GOT3 (cell line): Measurements from ENCODE around the gene NTM.
"Not testable (repeated sequence)": the region's sequence is repeated elsewhere in the genome, so short reads cannot be mapped to it uniquely, and the experiment has no call there.

Experiments
- DNase-seq: peaks from one replicate; lab custom pipeline; 2025; ENCODE audit warnings: mixed read lengths; lab: John Stamatoyannopoulos, UW

The NTM gene

DNA sequence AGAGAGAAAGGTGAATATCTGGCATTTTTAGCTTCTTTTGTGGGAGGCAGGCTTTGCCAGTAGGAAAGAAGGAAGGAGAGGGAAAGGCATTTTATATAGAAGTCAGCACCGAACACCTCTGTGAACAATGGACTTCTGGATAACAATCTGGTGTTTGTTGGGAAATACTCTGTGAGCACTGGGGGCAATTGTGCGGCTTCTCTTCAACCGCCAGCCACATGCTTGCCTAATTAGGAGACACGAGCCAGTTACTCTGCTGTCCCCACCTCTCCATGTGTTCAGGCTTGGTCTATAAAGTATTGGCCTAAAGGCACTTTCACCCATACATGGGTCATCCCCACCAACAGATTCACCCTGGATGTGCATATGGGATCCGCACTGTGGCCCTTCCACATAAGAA lies 523.6 kb downstream of the NTM start:
- no peak for DNase-seq

DNA sequence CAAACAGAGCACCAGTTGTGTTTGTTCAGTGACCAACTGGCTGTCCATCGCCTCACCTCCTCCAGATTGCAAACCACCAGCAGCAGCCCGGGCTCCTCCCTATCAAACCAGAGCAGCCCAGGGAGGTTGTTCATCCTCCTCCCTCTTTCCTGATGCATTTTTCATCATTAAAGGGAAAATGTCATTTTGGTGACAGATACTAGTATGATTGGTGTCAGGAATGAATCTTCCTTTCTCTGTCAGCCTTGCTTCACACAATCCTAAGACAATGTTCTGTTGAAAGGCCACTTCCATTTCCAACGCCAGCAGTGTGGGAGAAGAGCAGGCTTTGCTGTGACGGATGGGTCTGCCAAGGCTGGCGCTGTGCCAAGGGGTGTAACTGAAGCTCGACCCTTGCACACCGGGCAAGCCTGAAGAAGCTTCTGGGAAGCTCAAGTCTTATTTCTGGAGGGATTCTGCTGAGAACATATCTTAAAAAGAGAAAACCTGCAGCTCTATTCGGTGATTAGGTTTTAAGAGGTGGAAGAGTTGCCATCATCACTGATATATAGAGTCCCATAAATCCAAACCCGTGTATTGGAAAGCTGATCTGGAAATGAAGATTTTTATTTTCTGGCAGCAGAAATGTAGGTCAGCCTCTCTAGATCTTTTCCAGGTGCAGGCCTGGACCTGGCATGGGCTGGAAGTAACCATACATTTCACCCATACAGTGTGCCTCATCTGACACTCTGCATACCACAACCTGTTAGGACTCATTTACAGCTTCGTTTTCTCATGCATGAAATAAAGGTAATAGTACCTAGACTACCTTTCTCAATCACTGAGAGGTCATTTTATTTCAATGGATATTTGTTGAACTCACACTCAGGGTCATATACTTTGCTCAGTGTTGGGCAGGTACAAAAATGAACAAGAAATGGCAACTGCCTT lies 524.5 kb downstream of the NTM start:
- DNase-seq: no peak

DNA sequence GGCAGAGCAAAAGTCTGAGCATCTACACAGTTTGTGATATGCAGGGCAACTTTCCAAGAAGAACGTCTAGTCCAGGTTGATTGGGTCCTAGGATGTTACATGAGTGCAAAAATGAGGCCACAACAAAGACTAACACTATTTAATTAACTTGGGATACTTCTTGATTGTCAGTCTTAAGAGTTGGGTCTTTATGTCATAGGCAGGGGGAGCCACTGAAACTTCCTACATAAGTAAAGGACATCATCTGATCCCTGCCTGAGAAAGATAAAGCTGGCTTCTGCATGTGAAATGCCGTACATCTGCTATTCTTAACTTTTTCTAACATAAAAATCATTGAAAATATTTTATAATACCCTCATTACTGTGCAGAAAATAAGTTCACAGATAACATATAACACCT lies 525.5 kb downstream of the NTM start:
- DNase-seq: no peak

DNA sequence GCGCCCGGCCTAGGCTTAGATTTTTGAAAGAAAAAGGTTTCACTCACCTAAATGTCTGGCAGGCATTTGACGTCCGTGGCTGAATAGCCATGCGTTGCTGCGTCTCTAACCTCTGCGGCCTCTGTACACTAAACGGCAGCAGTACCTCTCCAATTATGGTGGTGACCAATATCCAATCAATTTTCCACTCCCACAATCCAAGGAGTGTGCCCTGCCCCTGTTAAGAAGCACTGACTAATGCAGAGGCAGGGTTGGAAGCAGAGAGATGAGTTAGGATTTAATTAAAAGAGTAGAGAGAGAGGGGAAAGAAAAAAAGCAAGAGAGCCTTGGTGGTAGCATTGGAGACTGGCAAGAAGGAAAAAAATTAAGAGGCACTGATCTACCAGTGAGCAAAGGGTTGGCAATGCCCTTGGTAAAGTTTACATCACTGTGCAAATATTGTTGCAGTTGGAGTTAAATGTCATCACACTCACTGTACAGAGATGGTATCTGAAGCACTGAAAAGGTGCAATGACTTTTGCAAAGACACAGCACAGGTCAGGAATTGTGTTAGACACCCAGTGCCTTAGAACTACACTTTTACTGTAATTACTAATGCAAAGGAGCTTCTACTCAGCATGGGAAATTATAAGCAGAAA lies 526.7 kb downstream of the NTM start:
- DNase-seq: no peak

DNA sequence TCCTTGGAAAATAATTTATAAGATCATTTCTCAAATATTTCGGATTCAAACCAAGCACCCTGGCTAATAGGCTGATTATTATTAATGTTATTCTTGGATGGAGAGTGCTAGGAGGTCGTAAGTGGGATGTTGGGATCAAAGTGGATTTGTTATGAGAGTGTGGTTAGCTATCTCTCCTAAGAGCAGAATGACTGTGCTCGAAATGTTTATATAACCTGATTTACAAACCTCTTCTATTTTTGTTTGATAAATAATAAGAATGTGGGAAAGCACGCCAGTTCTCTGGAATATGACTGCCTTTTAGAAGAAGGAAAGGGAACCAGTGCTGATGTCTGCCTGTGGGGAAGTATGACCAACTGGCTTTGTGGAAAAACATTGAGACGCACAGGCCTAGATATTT lies 527.5 kb downstream of the NTM start:
- no peak for DNase-seq

DNA sequence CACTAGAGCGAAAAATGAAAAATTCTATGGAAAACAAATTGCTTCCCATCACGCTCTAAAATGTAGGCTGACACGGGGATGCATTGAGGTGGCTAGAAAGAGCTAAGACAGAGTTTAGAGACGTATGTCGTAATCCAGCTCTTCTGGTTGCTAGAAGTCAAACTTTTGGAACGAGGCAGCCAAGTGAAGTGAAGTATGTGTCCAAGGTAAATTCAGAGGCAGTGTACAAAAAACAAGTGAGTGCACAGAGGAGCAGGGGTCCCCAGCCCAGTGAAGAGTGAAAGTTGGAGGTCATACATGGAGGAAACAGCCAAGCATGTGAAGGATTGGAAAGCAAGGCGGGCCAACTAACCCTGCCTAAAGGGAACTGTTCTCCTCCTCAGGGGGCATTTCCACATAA lies 528.5 kb downstream of the NTM start:
- no peak for DNase-seq

DNA sequence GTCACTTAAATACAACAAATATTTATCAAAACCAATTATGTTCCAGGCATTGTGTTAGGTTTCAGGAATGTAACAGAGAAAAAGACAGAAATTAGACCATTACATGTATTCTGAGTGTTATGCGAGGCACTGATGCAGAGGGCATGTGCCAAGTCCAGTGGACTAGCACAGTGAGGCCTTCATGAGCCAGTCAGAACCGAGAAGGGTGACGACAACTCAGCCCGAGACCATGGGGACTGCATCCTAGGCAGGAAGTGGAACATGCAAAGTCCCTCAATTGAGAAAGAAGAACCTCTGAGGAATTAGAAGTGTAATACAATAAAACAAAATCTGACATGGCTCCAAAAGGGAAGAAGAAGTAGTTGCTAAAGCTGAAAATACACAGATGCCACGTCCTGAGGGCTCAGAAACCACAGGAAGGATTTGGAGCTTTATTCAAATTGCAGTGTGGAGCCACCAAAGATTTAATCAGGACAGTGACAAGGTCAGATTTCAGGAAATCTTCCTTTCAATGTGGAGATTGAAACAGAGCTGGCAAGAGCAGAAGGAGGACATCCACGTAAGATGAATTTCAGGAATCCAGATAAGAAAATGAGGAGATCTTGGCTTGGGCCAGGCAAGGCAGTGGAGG lies 529.6 kb downstream of the NTM start:
- no peak for DNase-seq

DNA sequence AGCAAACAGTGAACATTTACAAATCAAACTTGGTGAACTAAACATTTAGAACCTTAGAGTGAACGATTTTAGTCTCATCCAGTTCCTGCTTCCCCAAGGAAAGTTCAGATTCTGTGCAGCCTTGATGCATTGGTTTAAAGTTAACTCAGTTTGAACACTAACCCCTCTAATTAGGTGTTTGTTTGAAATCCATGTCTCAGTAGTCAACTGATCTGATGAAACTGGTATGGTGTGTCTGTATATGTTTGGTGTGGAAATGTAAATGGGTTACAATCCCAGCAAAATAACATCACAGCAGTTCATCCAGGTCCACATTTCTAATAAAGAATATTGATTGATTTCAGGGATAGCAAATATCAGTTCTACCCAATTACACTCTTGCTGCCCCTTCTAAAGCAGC lies 532.0 kb downstream of the NTM start:
- DNase-seq: no peak

DNA sequence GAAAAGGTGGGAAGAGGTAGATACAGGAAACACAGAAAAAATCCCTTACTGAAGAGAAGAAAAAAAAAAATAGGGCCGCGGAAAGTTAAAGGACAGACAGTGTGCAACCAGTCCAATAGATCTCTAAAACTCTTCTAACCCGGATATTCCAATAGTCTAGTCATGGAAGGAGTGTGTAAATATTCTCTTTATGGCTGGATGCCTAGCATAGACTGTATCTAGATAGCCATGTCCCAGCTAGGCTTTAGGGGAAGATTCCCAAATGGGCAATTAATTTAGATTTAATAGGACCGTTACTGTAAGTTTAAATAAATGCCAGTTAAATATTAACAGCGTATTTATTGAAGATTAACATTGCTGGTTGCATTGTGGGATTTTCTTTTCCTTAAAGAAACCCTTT lies 532.7 kb downstream of the NTM start:
- DNase-seq: no peak

DNA sequence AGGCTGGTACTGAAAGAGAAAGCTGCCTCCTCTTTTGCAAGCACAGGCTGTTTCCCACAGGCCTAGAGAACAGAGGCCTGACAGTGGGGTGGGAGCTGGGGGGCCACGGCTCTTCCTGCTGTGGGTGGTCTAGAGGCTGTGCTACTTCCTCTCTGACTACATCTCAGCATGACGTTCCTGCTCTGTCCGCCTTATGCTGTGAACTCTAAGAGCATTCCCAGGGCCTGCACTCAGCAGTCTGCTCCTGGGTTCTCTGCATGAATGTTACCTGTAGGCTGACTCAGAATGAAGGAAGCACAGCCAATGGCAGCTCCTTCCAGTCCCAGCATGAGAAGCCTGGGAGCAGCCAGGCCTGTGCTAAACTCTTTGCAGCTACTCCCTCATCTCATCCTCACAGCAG lies 534.3 kb downstream of the NTM start:
- DNase-seq: no peak

DNA sequence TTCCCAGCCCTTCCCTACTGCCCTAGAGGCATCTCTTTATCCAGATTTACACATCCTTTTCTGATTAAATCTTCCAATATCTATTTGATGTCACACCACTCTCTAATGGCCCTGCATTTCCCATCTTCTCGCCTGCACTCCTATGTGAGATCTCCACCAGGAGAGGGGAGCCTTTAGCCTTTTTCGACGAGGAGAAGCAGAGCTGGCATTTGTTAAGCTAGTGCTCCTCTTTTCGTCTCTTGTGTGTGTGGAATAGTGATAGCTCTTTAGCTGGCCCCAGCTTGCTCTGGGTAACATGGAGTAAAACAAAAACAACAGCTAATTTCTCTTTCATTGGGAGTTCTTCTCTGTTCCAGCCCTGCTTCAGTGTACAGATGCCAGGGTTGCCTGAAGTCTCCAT lies 536.5 kb downstream of the NTM start:
- no peak for DNase-seq

DNA sequence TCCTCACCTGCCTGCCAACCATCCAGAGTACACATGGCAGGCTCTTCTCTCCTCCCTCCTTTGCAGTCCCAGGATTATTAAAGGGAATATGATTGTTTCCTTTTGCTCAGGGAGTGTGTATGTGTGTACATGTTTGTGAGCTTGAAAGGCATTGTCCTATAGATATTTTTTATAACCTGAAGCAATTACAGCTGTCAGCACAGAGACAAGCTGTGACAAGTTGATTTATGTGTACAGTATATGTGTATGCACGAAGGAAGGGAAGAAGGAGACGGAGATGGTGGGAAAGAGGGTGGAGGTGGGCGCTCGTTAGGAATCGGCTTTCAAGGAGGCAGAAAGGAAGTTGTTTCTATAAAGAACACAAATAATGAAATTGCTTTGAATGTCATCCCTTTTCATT lies 537.0 kb downstream of the NTM start:
- DNase-seq: no peak

DNA sequence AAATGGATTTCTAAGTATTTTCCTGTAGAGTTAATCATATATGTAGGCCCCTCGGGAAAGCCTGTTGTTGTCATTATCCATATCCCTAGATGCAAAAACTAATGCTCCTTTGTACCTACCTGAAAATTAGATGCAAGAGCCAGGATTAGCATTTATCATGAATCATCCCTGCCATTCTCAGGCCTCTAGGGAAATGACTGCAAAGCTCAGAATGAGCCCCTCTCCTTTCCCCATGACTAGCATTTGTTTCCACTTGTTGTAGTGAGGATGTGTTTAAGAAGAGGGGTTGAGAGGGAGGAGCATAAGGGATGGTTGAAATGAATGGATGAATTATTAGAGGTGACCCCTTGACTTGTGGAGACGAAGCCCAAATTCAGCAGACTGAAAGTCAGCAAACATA lies 537.9 kb downstream of the NTM start:
- DNase-seq: no peak

DNA sequence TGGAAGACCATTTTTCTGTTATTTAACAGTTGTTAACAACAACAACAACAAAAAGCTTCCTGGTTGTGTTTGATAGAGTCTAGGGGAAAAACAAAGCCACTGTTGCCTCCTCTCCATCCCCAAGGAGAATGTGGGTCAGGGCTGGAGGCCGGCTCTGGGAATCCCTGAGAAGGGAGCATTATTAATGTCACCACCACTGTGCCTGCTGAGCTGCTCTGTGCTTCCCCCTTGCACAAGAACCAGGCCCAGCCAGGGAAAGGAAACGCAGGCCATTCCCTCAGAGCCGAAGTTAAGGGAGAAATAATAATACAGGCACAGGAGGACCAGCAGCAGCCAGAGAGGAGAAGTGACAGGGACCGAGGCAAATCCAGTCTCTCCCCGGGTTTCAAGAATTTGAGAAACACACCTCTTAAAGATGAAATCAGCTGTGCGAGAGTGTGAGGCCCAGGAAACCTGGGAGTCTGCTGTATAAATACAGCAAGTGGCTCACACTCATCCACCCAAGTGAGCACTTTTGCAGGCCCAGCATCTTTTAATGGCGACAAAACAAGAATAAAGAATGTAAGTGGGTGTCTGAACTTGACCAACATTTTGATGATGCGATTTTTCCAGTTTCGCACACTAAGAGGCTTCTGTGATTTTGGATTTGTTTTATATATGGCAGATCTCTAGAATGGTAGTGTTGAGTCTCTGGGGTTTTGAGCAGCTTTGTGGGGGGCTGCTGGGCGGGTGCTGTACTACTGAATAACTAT lies 539.2 kb downstream of the NTM start:
- no peak for DNase-seq

DNA sequence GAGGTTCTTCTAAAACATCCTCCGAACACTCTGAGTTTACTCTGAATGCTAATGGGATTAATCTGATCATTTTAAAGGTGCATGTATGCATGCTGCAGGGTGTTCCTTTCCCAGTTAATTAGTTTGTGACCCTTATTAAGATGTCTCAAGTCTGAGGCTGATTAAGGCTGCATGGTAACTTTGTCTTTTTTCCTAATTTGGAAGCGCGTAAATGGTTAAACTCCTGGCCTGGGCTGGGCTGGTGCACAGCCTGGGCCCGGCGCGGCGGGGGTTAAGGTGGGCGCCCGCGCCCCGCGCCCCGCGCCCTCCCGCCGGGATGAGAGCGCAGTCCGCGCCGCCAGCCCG lies 539.7 kb downstream of the NTM start:
- DNase-seq: no peak

DNA sequence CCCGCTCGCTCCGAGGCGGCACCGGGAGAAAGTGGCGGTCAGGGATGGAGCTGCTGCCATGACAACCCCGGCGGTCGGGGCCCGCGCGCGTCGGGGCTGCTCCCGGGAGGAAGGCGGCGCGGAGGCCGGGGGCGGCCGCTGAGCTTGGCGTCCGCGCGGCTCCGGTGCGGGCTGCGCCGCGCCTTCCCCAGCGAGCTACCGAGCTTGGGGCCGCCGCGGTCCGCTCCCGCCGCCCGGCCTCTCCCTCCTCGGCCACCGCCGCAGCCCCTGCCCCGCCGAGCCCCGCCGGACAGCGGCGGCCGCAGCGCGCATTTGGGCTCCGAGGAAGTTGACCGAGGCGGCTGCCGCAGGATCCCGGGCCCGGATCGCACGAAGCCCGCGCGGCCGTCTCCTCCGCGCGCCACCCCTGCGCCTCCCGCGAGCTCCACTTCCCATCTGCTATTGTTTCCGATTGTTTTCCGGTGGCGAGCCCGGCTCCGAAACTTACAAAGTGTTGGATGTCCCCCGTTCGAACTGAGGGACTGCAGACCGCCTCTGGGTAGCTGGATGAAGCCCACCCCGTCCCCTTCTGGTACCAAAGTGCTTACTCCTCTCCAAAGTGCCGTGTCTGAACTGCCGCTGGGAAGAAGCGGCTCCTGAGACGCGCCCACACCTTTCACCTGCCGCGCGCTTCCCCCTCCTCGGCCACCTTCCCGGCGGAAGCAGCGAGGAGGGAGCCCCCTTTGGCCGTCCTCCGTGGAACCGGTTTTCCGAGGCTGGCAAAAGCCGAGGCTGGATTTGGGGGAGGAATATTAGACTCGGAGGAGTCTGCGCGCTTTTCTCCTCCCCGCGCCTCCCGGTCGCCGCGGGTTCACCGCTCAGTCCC lies 540.3 kb downstream of the NTM start:
- no peak for DNase-seq

DNA sequence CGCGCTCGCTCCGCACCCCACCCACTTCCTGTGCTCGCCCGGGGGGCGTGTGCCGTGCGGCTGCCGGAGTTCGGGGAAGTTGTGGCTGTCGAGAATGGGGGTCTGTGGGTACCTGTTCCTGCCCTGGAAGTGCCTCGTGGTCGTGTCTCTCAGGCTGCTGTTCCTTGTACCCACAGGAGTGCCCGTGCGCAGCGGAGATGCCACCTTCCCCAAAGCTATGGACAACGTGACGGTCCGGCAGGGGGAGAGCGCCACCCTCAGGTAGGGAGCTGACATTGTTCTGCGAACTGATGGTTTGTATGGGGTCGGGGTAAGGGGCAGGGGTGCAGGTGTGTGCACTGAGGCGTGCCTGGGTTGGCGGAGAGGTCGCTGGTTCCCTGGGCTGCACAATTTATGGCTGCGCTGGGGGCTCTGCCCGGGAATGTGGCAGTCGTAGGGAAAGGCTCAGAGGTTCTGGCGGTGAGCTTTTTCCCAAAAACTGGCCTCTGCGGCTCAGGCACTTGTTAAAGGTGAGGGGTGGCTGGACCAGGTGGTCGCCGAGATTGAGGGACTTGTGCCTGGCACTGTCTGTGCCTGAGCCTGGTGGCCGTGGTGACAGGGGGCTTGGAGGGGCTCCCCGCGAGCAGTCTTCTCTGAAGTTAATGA lies 541.1 kb downstream of the NTM start:
- DNase-seq: not testable (repeated sequence)

DNA sequence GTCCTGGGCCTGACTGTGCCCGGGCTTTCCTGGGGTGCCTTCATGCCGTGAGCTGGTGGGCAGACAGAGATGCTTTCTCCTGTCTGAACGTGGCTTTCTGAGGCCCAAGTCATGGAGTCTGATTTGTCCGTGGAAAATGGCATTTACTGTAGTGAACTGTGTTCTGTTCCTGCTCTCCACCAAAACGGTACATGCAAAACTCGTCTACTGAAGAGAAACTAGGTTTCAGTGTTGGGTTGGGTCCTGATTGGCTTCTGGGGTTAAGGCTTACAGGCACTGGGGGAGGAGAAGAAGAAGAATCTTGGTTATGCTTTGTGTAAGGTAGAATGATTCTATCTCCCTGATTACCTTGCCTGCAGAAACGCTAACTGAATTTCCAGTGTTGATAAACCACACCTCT lies 541.7 kb downstream of the NTM start:
- no peak for DNase-seq

DNA sequence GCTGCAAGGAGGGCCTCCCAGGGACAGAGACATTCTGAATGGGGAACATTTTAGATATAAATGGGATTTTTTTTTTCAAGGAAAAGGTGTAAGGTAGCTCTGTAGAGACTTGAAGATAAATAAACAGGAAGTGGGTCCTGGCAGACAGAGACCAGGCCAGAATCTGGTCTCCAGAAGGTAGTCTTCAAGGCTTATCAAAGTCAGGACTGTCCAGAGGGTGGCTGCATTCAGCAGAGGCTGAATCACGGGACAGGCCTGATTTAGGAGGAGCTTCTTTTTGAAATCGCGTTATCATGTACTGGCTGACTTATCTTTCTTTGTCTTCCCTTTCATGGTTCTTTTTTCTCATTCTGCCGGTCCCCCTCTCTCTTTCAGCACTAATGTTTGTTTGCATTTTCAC lies 542.9 kb downstream of the NTM start:
- DNase-seq: no peak

DNA sequence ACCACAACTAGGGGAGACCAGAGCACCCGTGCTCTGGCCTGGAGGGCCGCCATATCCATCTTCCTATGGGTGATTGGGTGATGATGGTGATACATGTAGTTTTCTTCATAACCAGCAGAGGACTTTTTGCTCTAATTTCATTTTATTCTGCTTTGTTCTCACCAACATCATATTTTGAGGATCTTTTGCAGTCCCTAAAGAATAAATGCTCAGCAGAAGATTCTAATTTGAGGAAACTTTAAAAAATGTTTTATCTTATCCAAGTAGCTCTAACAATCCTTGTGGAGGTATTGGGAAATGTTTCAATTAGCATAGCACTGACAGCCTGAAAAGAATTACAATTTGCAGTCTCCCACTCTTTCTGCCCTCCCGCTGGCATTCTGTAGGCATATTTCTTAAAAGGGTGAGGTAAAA lies 544.0 kb downstream of the NTM start:
- DNase-seq: no peak

DNA sequence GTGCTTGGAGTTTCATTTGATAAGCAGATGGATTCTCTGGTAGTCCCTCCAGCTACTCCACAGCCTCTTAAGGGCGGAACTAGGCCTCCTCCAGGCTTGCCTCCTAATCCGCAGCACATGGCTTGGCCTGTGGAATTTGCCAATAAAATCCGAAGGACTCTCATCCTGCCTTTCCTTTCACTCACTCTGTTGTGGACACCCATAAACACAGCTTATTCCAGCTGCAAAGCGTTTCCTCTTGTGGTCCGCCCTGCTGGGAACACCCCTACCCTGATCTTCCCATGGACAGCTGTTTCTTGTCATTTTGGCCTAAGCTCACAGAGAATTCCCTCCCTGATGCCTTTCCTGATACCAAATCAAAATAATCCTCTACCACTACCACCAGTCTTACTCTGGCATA lies 546.2 kb downstream of the NTM start:
- DNase-seq: no peak
